Kidney epithelial cell (primary cell): ENCODE measurements around the gene CHRNG. TPM values are rescaled to one million over a fixed set of nuclear protein-coding genes. Genes with fewer than 3 reads are reported as not detected.
A peak's percentile ranks its signal among the peaks of the same experiment; 100 is the strongest.

Experiments used
- DNase-seq: peaks from one replicate; pipeline ENCODE4 v3.0.0-alpha.2; 2010; ENCODE audit warnings: low read depth
- H3K27me3 ChIP-seq: 2 replicates; pipeline ENCODE4 v1.6.0; 2011; ENCODE audit warnings: low read length; ENCODE audit not compliant: control insufficient read depth, insufficient read depth
- H3K36me3 ChIP-seq: 2 replicates; pipeline ENCODE4 v1.5.1; 2011; ENCODE audit warnings: low read length; ENCODE audit not compliant: control insufficient read depth, insufficient read depth
- H3K4me3 ChIP-seq: 2 replicates; pipeline ENCODE4 v1.5.1; 2011; ENCODE audit warnings: low read depth, mild to moderate bottlenecking, control low read depth, low read length
- CTCF ChIP-seq: IDR thresholded peaks from 2 replicates; pipeline ENCODE4 v1.5.1; 2011; ENCODE audit warnings: mild to moderate bottlenecking, moderate library complexity, low read length, control low read depth, inconsistent platforms; ENCODE audit not compliant: insufficient read depth, poor library complexity, severe bottlenecking
- total RNA-seq: library from RNA; depleted of rRNA; stranded (reverse); fragments of >200 nt; gene quantifications from 2 replicates; pipeline ENCODE4 v1.2.3, GENCODE V29; 2015

Gene CHRNG
- total RNA-seq, 1 donor from 2014 or later, result not detected

GRCh38 chr2:232586943-232587505 is 47.5 kb downstream of the CHRNG start:
- Histone ChIP-seq H3K27me3 (no peaks in the 10 kb centered on the region), H3K36me3 (no peaks in the 10 kb centered on the region), H3K4me3 (no peak overlapping the region)
- no peak for DNase-seq
- no peak for TF ChIP-seq CTCF

GRCh38 chr2:232587512-232587911 is 48.0 kb downstream of the CHRNG start:
- no peak for DNase-seq
- H3K4me3 ChIP-seq, result no peak overlapping the region
- H3K36me3 ChIP-seq, result no peaks in the 10 kb centered on the region
- TF ChIP-seq CTCF, result no peak
- H3K27me3 ChIP-seq, result no peaks in the 10 kb centered on the region

- no peak for DNase-seq
- TF ChIP-seq CTCF, result no peak
- H3K36me3 ChIP-seq, result no peaks in the 10 kb centered on the region
- H3K27me3 ChIP-seq, result no peaks in the 10 kb centered on the region
- no peak overlapping the region for H3K4me3 ChIP-seq
Observed at GRCh38 chr2:232588031-232588430, 48.5 kb downstream of the CHRNG start.

- no peak for DNase-seq
- Histone ChIP-seq H3K36me3 (no peaks in the 10 kb centered on the region), H3K4me3 (no peak overlapping the region), H3K27me3 (no peaks in the 10 kb centered on the region)
- no peak for TF ChIP-seq CTCF
Observed at GRCh38 chr2:232588680-232589585, 49.4 kb downstream of the CHRNG start.

GRCh38 chr2:232592772-232593395 is 53.4 kb downstream of the CHRNG start:
- TF ChIP-seq CTCF, result peak; percentile 47
- DNase-seq, result peak; percentile 96
- Histone ChIP-seq H3K27me3 (no peaks in the 10 kb centered on the region), H3K36me3 (no peaks in the 10 kb centered on the region), H3K4me3 (no peak overlapping the region)
